Stimulated activated CD8-positive, alpha-beta memory T cell treated with anti-CD3 and anti-CD28 coated beads, Interleukin-12 subunit alpha, Interleukin-12 subunit beta, amount 100 ng/mL, for 4 hours (primary cell): Measurements from ENCODE around the gene NSMCE1.

Experiments
- DNase-seq: peaks from one replicate; pipeline ENCODE4 v3.0.0-alpha.2; 2020; ENCODE audit warnings: low read depth

NSMCE1 gene

GRCh38 chr16:27268376-27269299 lies at the start of gene NSMCE1:
NSMCE1 (minus strand) TSS chr16:27268772; CDS start chr16:27257570, 11,202 bp downstream.
- peak; percentile 89 for DNase-seq

- no peak for DNase-seq
These were observed 49.3 kb upstream of the NSMCE1 start for GRCh38 chr16:27317738-27318391.

- no peak for DNase-seq
These were observed 48.7 kb upstream of the NSMCE1 start for GRCh38 chr16:27317320-27317719.

GRCh38 chr16:27316038-27316680 lies 47.6 kb upstream of the NSMCE1 start:
- no peak for DNase-seq

- DNase-seq = no peak
These were observed 46.9 kb upstream of the NSMCE1 start for GRCh38 chr16:27315333-27316037.

- DNase-seq = no peak
These were observed 46.4 kb upstream of the NSMCE1 start for GRCh38 chr16:27314986-27315332.

- DNase-seq = no peak
These were observed 45.7 kb upstream of the NSMCE1 start for GRCh38 chr16:27314161-27314723.

- peak; percentile 52 for DNase-seq
These were observed 45.0 kb upstream of the NSMCE1 start, which contains the start of gene IL4R for GRCh38 chr16:27313422-27314160. IL4R (plus strand) TSS chr16:27313974; CDS start chr16:27340204, 26,230 bp downstream.

- no peak for DNase-seq
These were observed 44.2 kb upstream of the NSMCE1 start for GRCh38 chr16:27312580-27313421.

GRCh38 chr16:27311897-27312303 lies 43.3 kb upstream of the NSMCE1 start:
- DNase-seq = no peak

- no peak for DNase-seq
These were observed 42.9 kb upstream of the NSMCE1 start for GRCh38 chr16:27311448-27311830.

GRCh38 chr16:27310576-27311447 lies 42.2 kb upstream of the NSMCE1 start:
- DNase-seq = no peak

- DNase-seq = no peak
These were observed 40.2 kb upstream of the NSMCE1 start for GRCh38 chr16:27308792-27309191.

GRCh38 chr16:27305839-27306442 lies 37.4 kb upstream of the NSMCE1 start:
- no peak for DNase-seq

GRCh38 chr16:27304881-27305745 lies 36.5 kb upstream of the NSMCE1 start:
- DNase-seq = no peak

- no peak for DNase-seq
These were observed 35.5 kb upstream of the NSMCE1 start for GRCh38 chr16:27304102-27304501.

GRCh38 chr16:27303256-27304100 lies 34.9 kb upstream of the NSMCE1 start:
- DNase-seq = no peak
